Astrocyte of the cerebellum (primary cell): ENCODE measurements around the gene FGF7.

Experiments
- DNase-seq: peaks from one replicate; pipeline ENCODE4 v3.0.0-alpha.2; 2011; ENCODE audit warnings: low read depth
- H3K4me3 ChIP-seq: 2 replicates; pipeline ENCODE4 v1.5.1; 2011; ENCODE audit warnings: mild to moderate bottlenecking, low read depth, low read length, moderate library complexity
- in situ Hi-C: cut with HindIII; loops from 2 replicates; pipeline ENCODE4 v1.10.0; 2017; ENCODE audit warnings: low sequenced_read_pairs
- TF ChIP-seq, protein P1 (sequence below): IDR thresholded peaks from 2 replicates; pipeline ENCODE4 v1.5.1; 2012; ENCODE audit warnings: low read length, low read depth, moderate library complexity, mild to moderate bottlenecking; ENCODE audit errors: missing control alignments

Gene FGF7

DNA sequence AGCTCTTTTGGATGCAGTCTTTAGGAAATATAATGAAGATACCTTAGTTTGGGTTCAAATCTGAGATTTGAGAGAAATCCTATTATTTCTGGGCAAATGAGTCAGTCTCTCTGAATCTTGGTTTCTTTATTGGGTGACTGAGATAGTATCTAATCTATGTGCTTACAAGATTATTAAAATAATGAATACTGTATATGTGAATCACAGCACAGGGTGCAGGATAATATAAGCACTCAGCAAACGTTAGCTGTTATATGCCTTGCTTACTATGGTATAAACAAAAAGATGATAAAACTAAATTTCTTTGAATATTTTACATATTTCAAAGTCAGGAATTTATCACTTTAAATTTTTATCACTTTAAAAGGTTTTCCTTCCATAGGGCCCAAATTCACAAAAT is 29.6 kb downstream of the FGF7 start:
- TF ChIP-seq, protein P1, sequence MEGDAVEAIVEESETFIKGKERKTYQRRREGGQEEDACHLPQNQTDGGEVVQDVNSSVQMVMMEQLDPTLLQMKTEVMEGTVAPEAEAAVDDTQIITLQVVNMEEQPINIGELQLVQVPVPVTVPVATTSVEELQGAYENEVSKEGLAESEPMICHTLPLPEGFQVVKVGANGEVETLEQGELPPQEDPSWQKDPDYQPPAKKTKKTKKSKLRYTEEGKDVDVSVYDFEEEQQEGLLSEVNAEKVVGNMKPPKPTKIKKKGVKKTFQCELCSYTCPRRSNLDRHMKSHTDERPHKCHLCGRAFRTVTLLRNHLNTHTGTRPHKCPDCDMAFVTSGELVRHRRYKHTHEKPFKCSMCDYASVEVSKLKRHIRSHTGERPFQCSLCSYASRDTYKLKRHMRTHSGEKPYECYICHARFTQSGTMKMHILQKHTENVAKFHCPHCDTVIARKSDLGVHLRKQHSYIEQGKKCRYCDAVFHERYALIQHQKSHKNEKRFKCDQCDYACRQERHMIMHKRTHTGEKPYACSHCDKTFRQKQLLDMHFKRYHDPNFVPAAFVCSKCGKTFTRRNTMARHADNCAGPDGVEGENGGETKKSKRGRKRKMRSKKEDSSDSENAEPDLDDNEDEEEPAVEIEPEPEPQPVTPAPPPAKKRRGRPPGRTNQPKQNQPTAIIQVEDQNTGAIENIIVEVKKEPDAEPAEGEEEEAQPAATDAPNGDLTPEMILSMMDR: no peak
- no peak overlapping the region for H3K4me3 ChIP-seq
- DNase-seq: no peak
- in situ Hi-C loops: no loop called here

DNA sequence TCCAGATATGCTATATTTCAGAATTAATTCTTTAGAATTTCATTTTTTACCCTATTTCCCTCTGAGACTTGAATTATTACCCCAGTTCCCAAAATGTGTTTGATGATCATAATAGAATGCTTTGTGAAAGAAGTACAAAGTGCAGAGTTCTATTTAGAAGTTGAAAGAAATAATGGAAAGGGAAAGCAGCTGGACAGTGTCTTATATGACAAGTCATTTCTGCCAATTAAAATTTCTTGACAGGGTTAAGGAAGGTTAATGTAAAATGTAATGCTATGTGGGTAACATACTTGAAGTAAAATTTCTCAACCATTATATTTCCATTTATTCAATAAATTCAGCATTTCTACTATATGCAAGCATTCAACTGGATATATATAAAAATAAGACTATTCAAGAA is 33.1 kb downstream of the FGF7 start:
- in situ Hi-C loops: no loop called here
- H3K4me3 ChIP-seq: no peak overlapping the region
- TF ChIP-seq, protein P1: no peak
- DNase-seq: no peak

DNA sequence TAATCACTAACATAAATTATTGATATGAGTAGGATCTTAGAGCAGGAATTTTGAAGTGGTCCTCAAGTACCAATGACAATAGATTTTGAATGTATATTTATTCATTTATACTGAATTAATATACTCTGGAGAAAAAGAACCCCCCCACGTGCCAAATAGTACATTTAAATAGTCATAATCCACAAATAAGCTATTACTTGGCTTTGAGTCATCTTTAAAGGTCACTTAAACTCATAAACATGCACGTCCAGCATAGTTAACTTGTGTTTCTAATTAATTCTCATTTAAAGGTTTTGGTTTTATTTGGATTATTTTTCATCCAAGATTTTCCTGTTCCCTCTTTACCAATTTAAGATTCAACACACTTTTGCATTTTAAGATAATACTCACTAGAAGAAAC is 35.1 kb downstream of the FGF7 start:
- no peak overlapping the region for H3K4me3 ChIP-seq
- in situ Hi-C loops: no loop called here
- DNase-seq: no peak
- TF ChIP-seq, protein P1: no peak

DNA sequence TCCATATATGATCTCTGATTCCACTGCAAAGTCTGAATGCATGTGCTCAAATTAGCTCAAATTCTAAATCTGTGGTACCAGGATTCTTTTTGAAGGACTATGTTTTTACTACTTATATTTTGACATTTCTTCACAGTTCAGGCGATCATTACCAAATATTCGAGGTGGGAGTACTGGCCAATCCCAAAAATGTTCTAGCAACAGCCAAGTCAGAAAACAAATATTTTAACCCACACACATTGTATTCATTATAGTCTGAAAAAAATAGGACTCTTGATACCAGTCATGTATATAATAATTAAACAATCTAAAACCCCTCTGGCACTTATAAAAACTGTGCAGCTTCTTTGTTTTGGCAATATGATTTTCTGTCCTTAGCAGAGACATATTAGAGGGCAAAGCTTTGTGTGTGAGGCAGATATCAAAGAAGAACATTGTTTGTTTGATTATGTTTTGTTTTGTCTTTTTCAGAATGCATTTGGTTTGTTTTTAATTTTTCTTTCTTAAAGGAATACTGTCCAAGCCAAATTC is 37.4 kb downstream of the FGF7 start:
- no peak for DNase-seq
- no peak overlapping the region for H3K4me3 ChIP-seq
- in situ Hi-C loops: no loop called here
- TF ChIP-seq, protein P1: no peak

DNA sequence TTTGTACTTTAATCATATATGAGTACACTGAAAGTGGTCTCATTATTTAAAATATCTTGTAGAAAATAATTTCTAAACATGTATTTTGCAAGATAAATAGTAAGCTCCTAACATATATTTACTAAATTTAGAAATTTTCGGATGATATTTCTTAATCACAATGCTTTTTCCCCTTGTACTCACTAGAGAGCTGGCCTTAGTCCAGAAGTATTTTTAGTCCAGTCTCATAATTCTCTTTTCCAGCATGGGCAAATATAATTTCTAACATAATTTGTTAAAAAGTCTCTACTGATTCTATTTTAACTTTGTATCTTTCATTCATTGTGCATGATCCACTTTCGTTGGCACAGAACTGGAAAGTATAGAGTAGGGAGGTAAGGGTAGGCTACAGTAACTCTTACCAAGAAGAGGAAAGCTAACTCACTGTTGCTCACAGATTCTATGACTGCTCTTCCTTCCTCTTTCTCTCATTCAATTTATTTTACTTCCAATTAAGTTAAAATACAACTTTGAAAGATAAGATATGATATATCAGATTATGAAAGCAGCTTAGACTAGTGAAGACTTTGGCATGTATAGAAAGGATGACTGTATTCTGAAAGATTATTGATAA is 39.3 kb downstream of the FGF7 start:
- in situ Hi-C loops: no loop called here
- TF ChIP-seq, protein P1: no peak
- no peak overlapping the region for H3K4me3 ChIP-seq
- DNase-seq: no peak

DNA sequence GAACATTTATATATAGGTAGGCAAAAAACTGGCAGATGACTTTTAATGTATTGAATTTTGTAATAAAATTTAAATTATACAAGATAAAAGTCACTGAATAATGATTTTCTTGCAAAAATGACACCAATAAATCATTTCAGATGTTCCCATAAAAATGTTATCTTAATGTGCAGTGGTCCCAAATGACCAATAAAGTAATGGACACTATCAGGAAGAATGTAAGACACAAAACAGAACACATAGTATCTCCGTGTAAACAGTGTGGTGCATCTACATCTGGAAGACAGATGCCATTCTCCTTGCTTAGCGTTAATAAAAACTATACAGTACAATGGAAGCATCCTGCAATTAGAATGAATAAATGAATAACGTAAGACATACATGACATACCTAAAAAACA is 41.5 kb downstream of the FGF7 start:
- H3K4me3 ChIP-seq: no peak overlapping the region
- TF ChIP-seq, protein P1: no peak
- DNase-seq: no peak
- in situ Hi-C loops: no loop called here
